Ramos (cell line): ENCODE measurements around the gene CEP152.

ENCODE experiments used
- in situ Hi-C: fragments of 300-500 bp; cut with MboI; formaldehyde crosslinking; loops from one replicate; pipeline ENCODE4 v1.14.3; 2022; ENCODE audit warnings: low sequenced_read_pairs; ENCODE audit not compliant: unreplicated experiment

Gene CEP152

DNA sequence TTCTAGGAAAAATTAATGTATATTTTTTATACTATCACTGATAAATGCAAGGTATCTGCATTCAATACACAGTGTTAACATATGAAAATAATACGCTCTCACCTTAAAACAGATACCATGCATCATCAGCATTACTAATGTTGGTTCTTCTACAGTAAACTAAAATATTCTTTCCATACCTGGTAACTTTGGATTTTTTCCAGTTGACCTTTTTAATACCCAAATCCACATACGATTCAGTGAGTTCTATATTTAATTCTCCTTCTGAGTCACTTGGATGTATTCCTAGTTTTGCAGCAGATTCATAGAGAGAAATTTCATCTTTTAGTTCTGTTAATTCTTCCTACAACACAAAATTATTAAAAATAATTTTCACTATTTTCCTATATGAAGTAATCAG is 29.9 kb downstream of the CEP152 start:
- in situ Hi-C loops, result no loop called here

DNA sequence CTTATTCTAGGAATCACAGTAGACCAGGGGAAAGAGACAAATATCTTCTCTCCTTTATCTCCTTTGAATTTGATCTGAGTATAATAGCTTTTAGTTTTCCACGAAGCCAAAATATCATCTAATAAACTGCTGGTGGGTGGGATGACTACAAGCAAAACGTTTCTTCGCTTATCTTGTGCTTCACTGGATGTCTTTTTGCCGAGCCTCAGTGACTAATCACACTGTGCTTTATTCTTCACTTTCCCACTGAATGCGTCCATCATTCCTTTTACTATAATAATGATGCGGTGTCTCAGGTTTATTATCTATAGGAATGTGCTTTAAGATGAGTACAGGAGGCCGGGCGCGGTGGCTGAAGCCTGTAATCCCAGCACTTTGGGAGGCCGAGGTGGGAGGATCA is 32.5 kb downstream of the CEP152 start:
- in situ Hi-C loops, result no loop called here

- in situ Hi-C loops, result no loop called here
These were observed 33.1 kb downstream of the CEP152 start for GRCh38 chr15:48777645-48778330.

DNA sequence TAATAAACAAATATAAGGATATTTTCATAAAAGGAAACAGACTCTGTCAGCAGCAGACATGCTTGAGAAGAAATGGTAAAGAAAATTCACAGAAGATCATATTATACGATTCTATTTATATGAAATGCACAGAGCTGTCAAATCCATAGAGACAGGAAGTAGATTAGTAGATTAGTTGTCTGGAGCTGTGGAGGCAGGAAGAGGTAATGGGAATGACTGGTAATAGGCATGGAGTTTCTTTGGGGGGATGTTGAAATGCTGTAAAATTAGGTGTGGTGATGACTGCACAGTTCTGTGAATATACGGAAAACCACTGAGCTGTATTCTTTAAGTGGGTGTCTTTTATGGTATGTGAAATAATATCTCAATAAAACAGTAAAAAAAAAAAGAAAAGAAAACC is 35.3 kb downstream of the CEP152 start:
- in situ Hi-C loops, result no loop called here

- in situ Hi-C loops, result no loop called here
These were observed 36.4 kb downstream of the CEP152 start for GRCh38 chr15:48774484-48774883.

- in situ Hi-C loops, result no loop called here
These were observed 44.7 kb downstream of the CEP152 start for GRCh38 chr15:48766196-48766595.

GRCh38 chr15:48765022-48765421 is 45.8 kb downstream of the CEP152 start:
- in situ Hi-C loops, result no loop called here

GRCh38 chr15:48761393-48762158 is 49.3 kb downstream of the CEP152 start:
- in situ Hi-C loops, result no loop called here

DNA sequence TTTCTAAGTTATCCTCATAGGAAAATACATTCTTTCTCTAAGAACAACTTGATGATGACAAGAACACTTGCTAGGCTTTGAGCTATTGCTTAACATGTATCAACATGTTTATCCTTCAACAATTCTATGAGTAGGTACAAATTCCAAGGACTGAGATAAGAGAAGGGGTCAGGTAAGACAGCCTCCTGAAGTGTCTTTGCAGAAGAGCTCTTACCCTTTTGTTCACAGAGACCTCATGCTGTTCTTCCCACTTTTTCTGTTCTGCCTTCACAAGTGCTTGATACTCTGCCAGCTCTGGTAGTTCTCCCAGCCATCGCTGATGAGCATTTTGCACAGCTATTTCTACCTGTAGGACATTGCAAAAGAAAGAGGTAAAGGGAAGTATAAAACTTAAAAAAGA is 50.9 kb downstream of the CEP152 start:
- in situ Hi-C loops, result no loop called here

- in situ Hi-C loops, result no loop called here
These were observed 53.2 kb downstream of the CEP152 start for GRCh38 chr15:48757661-48758060.

- in situ Hi-C loops, result no loop called here
These were observed 56.9 kb downstream of the CEP152 start for GRCh38 chr15:48754011-48754410.

DNA sequence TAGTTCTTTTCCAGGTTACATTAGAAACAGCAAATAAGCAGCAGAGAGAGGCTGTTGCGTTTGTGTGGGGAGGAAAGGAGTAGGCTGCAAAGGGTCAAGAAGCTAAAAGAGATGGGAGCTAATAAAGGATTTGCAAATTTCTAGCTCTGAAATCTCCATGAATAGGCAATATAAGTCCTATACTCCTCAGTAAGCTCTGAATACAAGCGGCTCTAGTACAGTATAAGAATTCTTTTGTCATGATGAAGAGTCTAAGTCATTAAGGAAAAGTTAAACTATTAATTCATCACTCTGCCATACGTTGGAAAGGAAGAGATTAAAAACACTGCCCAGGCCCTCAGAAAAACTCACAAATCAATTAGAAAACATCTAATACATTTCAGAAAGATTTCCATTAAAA is 59.3 kb downstream of the CEP152 start:
- in situ Hi-C loops, result no loop called here

DNA sequence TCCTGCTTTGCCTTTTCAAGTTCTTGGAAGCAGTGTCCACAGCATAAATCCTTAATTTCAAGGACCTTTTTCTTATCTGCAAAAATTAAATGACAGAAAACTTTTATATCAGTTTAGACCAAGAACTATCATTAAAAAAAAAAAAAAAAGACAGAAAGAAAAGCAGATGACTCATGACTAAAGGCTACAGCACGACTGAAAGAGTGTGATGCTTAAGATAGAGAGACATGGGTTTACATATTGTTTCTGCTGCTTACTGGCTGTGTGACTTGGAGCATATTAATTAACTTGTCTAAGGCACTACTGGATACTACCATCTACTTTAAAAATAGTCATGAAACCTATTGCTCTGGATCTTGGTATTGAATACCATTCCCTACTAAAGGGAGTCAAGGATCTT is 62.3 kb downstream of the CEP152 start:
- in situ Hi-C loops, result no loop called here

DNA sequence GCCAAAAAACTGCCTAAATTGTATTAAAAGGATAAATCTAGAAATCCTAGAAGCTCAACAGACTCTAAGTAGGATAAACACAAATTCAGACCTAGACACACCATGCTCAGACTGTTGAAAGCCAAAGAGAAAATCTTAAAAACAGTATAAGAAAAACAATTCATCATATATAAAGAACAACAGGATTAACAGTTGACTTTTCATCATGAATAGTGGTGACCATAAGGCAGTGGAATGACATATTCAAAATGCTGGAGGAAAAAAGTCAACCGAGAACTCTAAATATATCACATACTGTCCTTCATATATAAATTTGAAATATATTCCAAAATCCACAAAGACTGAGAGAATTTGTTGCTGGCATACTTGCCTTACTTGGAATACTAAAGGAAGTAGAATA is 77.3 kb downstream of the CEP152 start:
- in situ Hi-C loops, result no loop called here

DNA sequence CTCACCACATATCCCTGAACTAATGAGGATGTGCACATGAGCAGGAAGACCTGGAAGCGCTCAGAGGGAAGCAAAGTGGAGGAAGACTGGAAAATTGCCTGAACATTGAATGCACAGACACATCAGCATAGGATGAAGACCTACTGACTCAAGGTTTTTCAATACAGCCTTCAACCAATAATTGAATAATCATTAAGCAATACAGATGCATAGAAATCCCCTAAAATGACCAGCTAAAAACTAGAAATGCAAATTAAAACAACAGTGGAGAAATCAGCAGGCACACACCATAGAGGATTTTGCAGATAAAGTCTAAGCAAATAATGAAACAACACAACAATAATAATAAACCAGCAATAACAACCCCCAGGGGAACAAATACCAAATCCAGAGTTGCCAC is 80.4 kb downstream of the CEP152 start:
- in situ Hi-C loops, result no loop called here

GRCh38 chr15:48723969-48724368 is 86.9 kb downstream of the CEP152 start:
- in situ Hi-C loops, result no loop called here

GRCh38 chr15:48722764-48723661 is 87.9 kb downstream of the CEP152 start:
- in situ Hi-C loops, result no loop called here

GRCh38 chr15:48721061-48721810 is 89.6 kb downstream of the CEP152 start:
- in situ Hi-C loops, result no loop called here

DNA sequence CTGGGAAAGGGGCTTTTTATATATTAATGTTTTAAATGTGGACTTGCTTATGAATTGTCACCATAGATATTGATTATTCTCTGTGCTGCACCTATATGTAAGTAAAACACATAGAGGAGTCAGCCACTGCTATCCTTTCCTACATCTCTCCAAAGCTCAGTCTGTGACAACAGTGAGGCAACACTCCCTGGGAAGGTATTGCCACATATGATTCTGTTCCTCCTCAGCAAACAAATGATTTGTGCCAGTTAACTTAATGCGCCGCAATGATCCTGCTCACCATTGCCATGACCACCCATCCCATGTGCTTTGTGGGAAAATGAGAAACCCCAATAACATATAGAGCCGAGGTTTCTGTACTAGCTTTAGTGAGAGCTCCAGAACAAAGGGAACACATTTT is 90.2 kb downstream of the CEP152 start:
- in situ Hi-C loops, result no loop called here

- in situ Hi-C loops, result no loop called here
These were observed 91.2 kb downstream of the CEP152 start for GRCh38 chr15:48719668-48720067.
